SK-N-MC (cell line): Measurements from ENCODE around the gene TMEM123.

Experiments
- EZH2 ChIP-seq: fragments of 200-600 bp; sonication (generic); IDR thresholded peaks from one replicate; pipeline ENCODE4 v1.6.1; 2017; ENCODE audit warnings: antibody characterized with exemption
- FOXP2 ChIP-seq: optimal IDR thresholded peaks from 2 replicates; pipeline ENCODE3; 2011; ENCODE audit warnings: mild to moderate bottlenecking, moderate library complexity; ENCODE audit not compliant: insufficient read depth; ENCODE audit errors: extremely low read length, control extremely low read depth
- POLR2AphosphoS5 ChIP-seq: IDR thresholded peaks from 2 replicates; pipeline ENCODE4 v1.6.1; 2012; ENCODE audit warnings: mild to moderate bottlenecking, low read depth, low read length, borderline replicate concordance

- no peak for TF ChIP-seq EZH2
- no peak for TF ChIP-seq POLR2AphosphoS5
- TF ChIP-seq FOXP2, result no peak
Measured at GRCh38 chr11:102411142-102411541, 41.4 kb downstream of the TMEM123 start.
